GM19438 (cell line): Measurements from ENCODE around the gene DDX54.

ENCODE experiments used
- ATAC-seq: cut with Tn5 transposase; IDR thresholded peaks from one replicate; pipeline ENCODE4 v1.9.1; 2021; ENCODE audit warnings: low read depth; ENCODE audit not compliant: unreplicated experiment

Gene DDX54

GRCh38 chr12:113185180-113186032, at the start of gene DDX54, which contains the start of gene RITA1:
DDX54 (minus strand) TSS chr12:113185478; CDS start chr12:113185451, 27 bp downstream.
RITA1 (plus strand) TSS chr12:113185721; CDS start chr12:113186747, 1,026 bp downstream.
- ATAC-seq = peak; percentile 44

GRCh38 chr12:113234483-113234882, 49.2 kb upstream of the DDX54 start:
- ATAC-seq = no peak

GRCh38 chr12:113233967-113234366, 48.7 kb upstream of the DDX54 start:
- no peak for ATAC-seq

- peak; percentile 63 for ATAC-seq
Measured at GRCh38 chr12:113232840-113233585, 47.7 kb upstream of the DDX54 start.

GRCh38 chr12:113232089-113232839, 47.0 kb upstream of the DDX54 start:
- no peak for ATAC-seq

GRCh38 chr12:113231235-113232088, 46.2 kb upstream of the DDX54 start:
- no peak for ATAC-seq

- ATAC-seq = peak; percentile 8
Measured at GRCh38 chr12:113230315-113231234, 45.3 kb upstream of the DDX54 start.

GRCh38 chr12:113228394-113229028, 43.2 kb upstream of the DDX54 start:
- ATAC-seq = no peak

- no peak for ATAC-seq
Measured at GRCh38 chr12:113227686-113228391, 42.6 kb upstream of the DDX54 start.

- ATAC-seq = no peak
Measured at GRCh38 chr12:113226696-113227568, 41.7 kb upstream of the DDX54 start.

- no peak for ATAC-seq
Measured at GRCh38 chr12:113224955-113225354, 39.7 kb upstream of the DDX54 start.

GRCh38 chr12:113222730-113223531, 37.7 kb upstream of the DDX54 start:
- no peak for ATAC-seq

GRCh38 chr12:113221997-113222729, 36.9 kb upstream of the DDX54 start:
- no peak for ATAC-seq

- ATAC-seq = peak; percentile 83
Measured at GRCh38 chr12:113221181-113221996, 36.1 kb upstream of the DDX54 start, which contains the start of gene TPCN1. TPCN1 (plus strand) TSS chr12:113221464; CDS start chr12:113226853, 5,389 bp downstream.
